MM.1S (cell line): ENCODE data around the gene RPN1.
"Not testable (repeated sequence)": the region's sequence is repeated elsewhere in the genome, so short reads cannot be mapped to it uniquely, and the experiment has no call there.

Source experiments
- DNase-seq: peaks from one replicate; pipeline ENCODE4 v3.0.0-alpha.2; 2015
- H2AFZ ChIP-seq: fragments of 300-600 bp; sonication (generic); 2 replicates; pipeline ENCODE4 v1.6.0; 2016; ENCODE audit warnings: antibody characterized with exemption, low read length
- H3F3A ChIP-seq: fragments of 300-600 bp; sonication (generic); 2 replicates; pipeline ENCODE4 v1.6.1; 2016; ENCODE audit warnings: mild to moderate bottlenecking, antibody characterized with exemption, low read length, moderate library complexity, mixed read lengths; ENCODE audit not compliant: insufficient read depth
- H3K27ac ChIP-seq: fragments of 300-600 bp; sonication (generic); 2 replicates; pipeline ENCODE4 v1.5.1; 2016; ENCODE audit warnings: mild to moderate bottlenecking, low read length
- H3K27me3 ChIP-seq: fragments of 300-600 bp; sonication (generic); replicated peaks from 2 replicates; pipeline ENCODE4 v1.6.0; 2016; ENCODE audit warnings: low read length; ENCODE audit not compliant: insufficient read depth
- H3K36me3 ChIP-seq: fragments of 300-600 bp; sonication (generic); replicated peaks from 2 replicates; pipeline ENCODE4 v1.6.1; 2016; ENCODE audit warnings: mild to moderate bottlenecking, low read length, mixed read lengths; ENCODE audit not compliant: insufficient read depth
- H3K4me1 ChIP-seq: fragments of 300-600 bp; sonication (generic); 2 replicates; pipeline ENCODE4 v1.6.1; 2016; ENCODE audit warnings: low read length, mixed read lengths
- H3K4me2 ChIP-seq: fragments of 300-600 bp; sonication (generic); 2 replicates; pipeline ENCODE4 v1.6.0; 2016; ENCODE audit warnings: low read depth, low read length
- H3K4me3 ChIP-seq: fragments of 300-600 bp; sonication (generic); 2 replicates; pipeline ENCODE4 v1.5.1; 2016; ENCODE audit warnings: low read length, mixed read lengths
- H3K79me2 ChIP-seq: fragments of 300-600 bp; sonication (generic); 2 replicates; pipeline ENCODE4 v1.6.1; 2016; ENCODE audit warnings: mixed run types, low read length, mixed read lengths
- H3K9ac ChIP-seq: fragments of 300-600 bp; sonication (generic); 2 replicates; pipeline ENCODE4 v1.6.1; 2016; ENCODE audit warnings: low read length, mixed read lengths
- H3K9me2 ChIP-seq: fragments of 300-600 bp; sonication (generic); replicated peaks from 2 replicates; pipeline ENCODE4 v1.6.1; 2016; ENCODE audit warnings: mild to moderate bottlenecking, low read length, mixed read lengths; ENCODE audit not compliant: insufficient read depth
- H3K9me3 ChIP-seq: fragments of 300-600 bp; sonication (generic); replicated peaks from 2 replicates; pipeline ENCODE4 v1.6.1; 2016; ENCODE audit warnings: mild to moderate bottlenecking, low read length, mixed read lengths; ENCODE audit not compliant: insufficient read depth
- H4K20me1 ChIP-seq: fragments of 300-600 bp; sonication (generic); 2 replicates; pipeline ENCODE4 v1.6.1; 2016; ENCODE audit warnings: mild to moderate bottlenecking, low read length, moderate library complexity, mixed read lengths; ENCODE audit not compliant: insufficient read depth
- CTCF ChIP-seq: fragments of 300-600 bp; sonication (generic); IDR thresholded peaks from 2 replicates; pipeline ENCODE4 v1.5.1; 2016; ENCODE audit warnings: antibody characterized with exemption, low read length, mixed read lengths
- EZH2 ChIP-seq: fragments of 300-600 bp; sonication (generic); optimal IDR thresholded peaks from 2 replicates; pipeline ENCODE3; 2017; ENCODE audit warnings: low read depth, mild to moderate bottlenecking, antibody characterized with exemption, low read length, mixed read lengths
- EZH2phosphoT487 ChIP-seq: fragments of 300-600 bp; sonication (generic); IDR thresholded peaks from 2 replicates; pipeline ENCODE4 v1.6.1; 2018; ENCODE audit warnings: antibody characterized with exemption, low read length

Gene RPN1

GRCh38 chr3:128655531-128655930 lies 4.9 kb upstream of the RPN1 start:
- Histone ChIP-seq H3K4me2 (no peak overlapping the region), H2AFZ (no peak overlapping the region), H3K27ac (no peak overlapping the region), H3K4me3 (no peak overlapping the region), H3K27me3 (no peaks in the 10 kb centered on the region), H3K79me2 (peaks cover 2% of the 10 kb centered on the region), H3K9ac (no peak overlapping the region), H3K9me3 (no peaks in the 10 kb centered on the region), H3K4me1 (no peaks in the 10 kb centered on the region), H3K36me3 (no peaks in the 10 kb centered on the region), H3F3A (no peaks in the 10 kb centered on the region), H3K9me2 (no peaks in the 10 kb centered on the region), H4K20me1 (no peaks in the 10 kb centered on the region)
- DNase-seq, result no peak
- TF ChIP-seq CTCF, result no peak
- TF ChIP-seq EZH2, result no peak
- no peak for TF ChIP-seq EZH2phosphoT487

- H2AFZ ChIP-seq, H3K4me2 ChIP-seq, H3K27ac ChIP-seq, H3K9me3 ChIP-seq, H3K9ac ChIP-seq, H3K4me3 ChIP-seq, H3F3A ChIP-seq, H3K27me3 ChIP-seq, H4K20me1 ChIP-seq, H3K9me2 ChIP-seq, DNase-seq, H3K36me3 ChIP-seq, H3K4me1 ChIP-seq: not testable (repeated sequence)
- peaks cover 15% of the 10 kb centered on the region for H3K79me2 ChIP-seq
Measured at GRCh38 chr3:128653993-128654805, 3.6 kb upstream of the RPN1 start.

GRCh38 chr3:128653383-128653992 lies 2.9 kb upstream of the RPN1 start:
- not testable (repeated sequence) for H3K4me3 ChIP-seq, H4K20me1 ChIP-seq, DNase-seq, H2AFZ ChIP-seq, H3K4me2 ChIP-seq, H3K36me3 ChIP-seq, H3K27me3 ChIP-seq, H3K4me1 ChIP-seq, H3K27ac ChIP-seq, H3K9me3 ChIP-seq, H3F3A ChIP-seq, H3K9ac ChIP-seq, H3K9me2 ChIP-seq
- peaks cover 22% of the 10 kb centered on the region for H3K79me2 ChIP-seq

- H4K20me1 ChIP-seq, result peaks cover 7% of the 10 kb centered on the region; the same call in 1 of the 2 replicates
- H3K36me3 ChIP-seq, result peaks cover 3% of the 10 kb centered on the region
- H3K4me2 ChIP-seq, result peak overlapping the region; percentile 89
- H3K9me3 ChIP-seq, result no peaks in the 10 kb centered on the region
- H3F3A ChIP-seq, result no peaks in the 10 kb centered on the region
- no peak for TF ChIP-seq CTCF
- TF ChIP-seq EZH2, result no peak
- no peak for TF ChIP-seq EZH2phosphoT487
- peak overlapping the region; percentile 100 for H3K4me3 ChIP-seq
- 0 out of 2 replicates have a peak, but pooled peaks cover 5% of the 10 kb centered on the region for H3K4me1 ChIP-seq
- no peaks in the 10 kb centered on the region for H3K9me2 ChIP-seq
- peak overlapping the region; percentile 94; the same call in 1 of the 2 replicates for H3K27ac ChIP-seq
- no peak for DNase-seq
- H2AFZ ChIP-seq, result no peak overlapping the region
- H3K79me2 ChIP-seq, result peaks cover 66% of the 10 kb centered on the region
- H3K27me3 ChIP-seq, result no peaks in the 10 kb centered on the region
- peak overlapping the region; percentile 100 for H3K9ac ChIP-seq
Measured at GRCh38 chr3:128648940-128649663, 1.5 kb downstream of the RPN1 start.
